HG03439 (cell line): ENCODE results near the gene PPP2R3A.

Experiments used
- ATAC-seq: cut with Tn5 transposase; IDR thresholded peaks from one replicate; pipeline ENCODE4 v1.9.1; 2021; ENCODE audit warnings: mild to moderate bottlenecking, moderate library complexity; ENCODE audit not compliant: unreplicated experiment

Gene PPP2R3A

GRCh38 chr3:136192831-136193230 lies 227.3 kb downstream of the PPP2R3A start:
- ATAC-seq, result no peak

DNA sequence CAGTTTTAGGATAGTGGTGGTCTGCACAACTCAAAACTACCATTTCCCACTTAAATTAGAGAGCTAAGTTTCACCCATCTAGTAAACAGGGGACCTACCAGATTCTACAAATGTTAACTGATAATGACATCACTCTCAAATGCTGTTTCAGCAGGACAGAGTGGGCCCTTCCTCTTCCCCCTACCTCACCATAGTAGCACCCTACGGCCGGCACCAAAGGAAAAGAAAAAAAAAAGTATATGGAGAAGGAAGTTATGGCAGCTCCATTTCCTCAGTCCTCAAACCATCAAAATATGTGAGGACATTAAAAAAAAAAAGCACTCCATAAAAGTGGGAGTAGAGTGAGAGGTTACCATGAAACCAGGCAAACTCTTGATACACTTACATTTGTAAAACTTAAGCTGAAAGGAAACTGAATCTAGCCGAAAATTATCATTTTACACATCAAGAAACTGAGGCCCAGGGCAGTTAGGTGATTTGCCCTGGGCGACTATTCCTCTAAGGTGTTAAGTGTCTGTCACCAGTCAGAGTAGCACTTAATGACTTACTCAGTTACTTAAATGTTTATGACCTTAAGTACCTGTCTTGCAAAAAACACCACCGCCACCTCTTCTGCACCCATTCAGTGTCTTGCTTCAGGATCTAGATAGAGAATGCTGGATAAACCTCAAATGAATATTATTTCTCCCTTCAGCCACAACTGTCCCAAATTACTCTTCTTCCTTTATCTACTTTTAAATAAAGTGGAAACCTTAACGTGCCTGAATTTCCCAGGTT lies 227.9 kb downstream of the PPP2R3A start:
- no peak for ATAC-seq

DNA sequence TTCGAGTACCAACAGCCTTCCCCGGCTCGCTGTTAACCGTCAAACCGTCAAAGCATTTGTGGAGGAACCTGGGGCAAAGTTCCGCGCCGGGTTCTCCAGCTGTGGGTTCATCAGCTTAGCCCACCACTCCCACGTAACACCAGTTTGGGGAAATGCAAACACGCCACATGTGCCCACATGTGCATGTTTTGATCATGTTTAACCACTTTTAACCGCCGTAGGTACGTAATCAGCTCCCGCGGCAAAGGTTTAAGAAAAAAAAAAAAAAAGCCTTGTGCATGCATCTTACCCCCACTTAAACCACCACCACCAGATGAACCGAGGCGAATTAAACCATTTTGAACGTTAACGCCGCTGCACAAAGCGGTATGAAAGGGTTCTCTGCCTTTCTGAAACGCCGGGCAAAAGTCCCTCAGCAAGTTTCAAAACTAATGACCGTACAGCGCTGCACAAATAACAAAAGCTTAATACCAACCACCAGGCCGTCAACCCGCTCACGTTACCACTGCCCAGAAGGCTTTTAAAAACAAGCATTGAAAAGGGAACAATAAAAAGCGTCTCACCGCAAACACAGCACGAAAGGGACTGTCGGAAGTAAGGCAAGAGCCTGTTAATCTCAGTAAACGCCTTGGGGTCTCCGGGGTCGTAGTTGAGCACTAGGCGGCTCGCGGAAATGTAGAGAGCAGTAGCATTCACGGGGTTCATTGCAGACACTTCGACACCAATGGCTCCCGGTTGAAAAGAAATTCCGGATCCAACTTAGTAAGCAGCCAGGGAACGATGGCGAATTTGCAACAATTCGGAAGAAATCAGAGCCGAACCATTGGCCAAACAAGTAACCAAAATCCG lies 229.1 kb downstream of the PPP2R3A start:
- ATAC-seq, result no peak

GRCh38 chr3:136195258-136196063 lies 229.9 kb downstream of the PPP2R3A start:
- peak; percentile 39 for ATAC-seq

GRCh38 chr3:136196064-136196400 lies 230.5 kb downstream of the PPP2R3A start, which contains the start of gene MSL2:
TSS of gene MSL2 (minus strand) at chr3:136196335. CDS start at chr3:136195113, 1,222 bp downstream.
- ATAC-seq, result no peak

- ATAC-seq, result peak; percentile 71
These were observed 231.1 kb downstream of the PPP2R3A start for GRCh38 chr3:136196401-136197158.

DNA sequence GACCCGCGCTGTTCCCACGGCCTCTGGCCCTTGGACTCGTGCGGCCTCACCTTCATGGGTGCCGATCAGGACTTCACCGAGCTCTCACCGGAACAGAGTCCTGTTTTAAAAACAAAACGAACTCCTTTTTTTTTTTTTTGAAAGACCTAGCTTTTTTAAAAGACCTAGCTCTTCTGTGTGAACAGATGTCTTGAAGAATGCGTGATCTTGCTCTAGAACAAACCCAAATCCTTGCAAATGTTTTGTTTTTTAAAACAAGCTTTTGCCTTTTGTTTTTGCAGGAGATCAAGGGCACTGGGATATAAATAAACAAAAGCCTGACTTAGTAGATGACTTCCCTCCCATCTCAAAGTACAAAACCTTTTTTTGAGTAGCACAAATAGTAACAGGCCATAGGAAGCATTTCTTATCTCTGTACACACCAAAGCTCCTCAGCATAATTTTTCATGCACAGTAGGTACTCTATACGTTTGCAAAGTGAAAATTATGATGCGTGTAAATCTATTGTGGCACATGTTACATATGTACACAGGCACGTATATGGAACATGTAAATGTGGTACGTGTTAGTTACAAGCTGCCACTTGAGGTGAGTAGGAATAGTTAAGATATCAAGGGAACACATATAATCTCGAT lies 231.7 kb downstream of the PPP2R3A start:
- ATAC-seq, result no peak
